ENCODE results near the gene CCL1.
A peak's percentile ranks its signal among the peaks of the same experiment; 100 is the strongest.

DNA sequence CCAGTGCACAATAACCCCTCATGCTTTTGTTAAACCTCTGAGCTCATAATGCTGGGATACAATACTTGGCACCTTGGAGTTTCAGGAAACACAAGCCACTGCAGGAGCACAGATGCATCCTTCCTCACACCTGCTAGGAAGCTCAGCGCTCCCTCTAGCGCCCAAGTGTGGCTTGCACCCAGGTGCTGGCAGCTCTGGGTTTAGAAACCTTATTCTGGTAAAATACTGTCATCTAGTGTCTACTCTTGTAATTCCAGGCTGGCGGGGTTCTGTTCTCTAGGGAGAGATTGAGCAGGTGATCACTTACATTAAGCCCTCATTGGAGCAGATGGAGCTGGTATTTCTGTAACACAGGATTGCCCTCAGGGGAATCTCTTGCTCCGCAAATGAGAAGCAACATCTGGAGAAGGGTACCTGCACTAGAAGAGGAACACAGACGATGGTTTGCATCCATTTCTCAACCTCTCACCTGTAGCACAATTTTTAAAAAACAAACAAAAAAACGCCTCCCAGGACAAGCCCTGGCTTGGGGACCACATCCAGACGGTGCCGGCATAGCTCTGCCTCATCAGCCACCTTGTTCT is 1.5 kb downstream of the CCL1 start:
- peak; percentile 99 to 100 (median 100) for TF ChIP-seq CTCF (IDR thresholded peaks at IDR 0.05)
- TF ChIP-seq POLR2A (IDR thresholded peaks at IDR 0.05): no peak
